GM18508 (cell line): ENCODE results near the gene MECP2.
A peak's percentile ranks its signal among the peaks of the same experiment; 100 is the strongest.

ENCODE experiments used
- ATAC-seq: cut with Tn5 transposase; IDR thresholded peaks from one replicate; pipeline ENCODE4 v1.9.1; 2021; ENCODE audit warnings: moderate number of reproducible peaks; ENCODE audit not compliant: insufficient read depth, unreplicated experiment

MECP2 gene

DNA sequence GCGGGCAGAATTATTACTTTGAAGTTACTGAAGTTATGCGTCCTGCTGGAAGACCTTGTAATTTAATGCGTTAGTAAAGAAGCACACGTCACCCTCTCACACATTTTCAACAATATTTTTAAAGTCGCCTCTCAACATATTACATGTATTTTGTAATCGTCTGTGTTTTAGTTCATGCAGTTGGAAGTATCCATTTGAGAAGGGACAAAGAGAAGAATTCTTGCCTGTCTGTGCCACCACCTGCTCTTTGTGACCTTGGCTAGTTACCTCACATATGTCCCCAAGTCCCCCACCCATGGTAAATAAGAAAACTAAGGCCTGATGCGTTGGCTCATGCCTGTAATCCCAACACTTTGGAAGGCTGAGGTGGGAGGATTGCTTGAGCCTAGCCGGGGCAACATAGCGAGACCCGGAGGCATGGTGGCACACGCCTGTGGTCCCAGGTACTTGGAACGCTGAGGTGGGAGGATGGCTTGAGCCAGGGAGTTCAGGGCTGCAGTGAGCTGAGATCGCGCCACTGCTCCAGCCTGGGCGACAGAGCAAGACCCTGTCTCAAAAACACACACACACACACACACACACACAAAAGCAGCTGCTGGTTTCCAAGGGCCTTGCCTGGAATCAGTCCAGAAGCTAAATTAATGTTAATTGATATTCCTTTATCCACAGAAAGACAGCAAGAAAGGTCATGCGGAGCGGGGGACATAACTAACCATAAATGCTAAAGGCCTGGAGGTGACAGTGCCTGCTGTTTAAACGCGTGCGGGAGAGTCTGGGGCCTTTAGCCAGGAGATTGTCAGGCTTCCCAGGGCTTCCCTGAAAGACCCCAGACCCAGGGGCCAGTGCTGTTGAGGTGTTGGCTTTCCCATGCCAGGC, 124.2 kb downstream of the MECP2 start:
- no peak for ATAC-seq

DNA sequence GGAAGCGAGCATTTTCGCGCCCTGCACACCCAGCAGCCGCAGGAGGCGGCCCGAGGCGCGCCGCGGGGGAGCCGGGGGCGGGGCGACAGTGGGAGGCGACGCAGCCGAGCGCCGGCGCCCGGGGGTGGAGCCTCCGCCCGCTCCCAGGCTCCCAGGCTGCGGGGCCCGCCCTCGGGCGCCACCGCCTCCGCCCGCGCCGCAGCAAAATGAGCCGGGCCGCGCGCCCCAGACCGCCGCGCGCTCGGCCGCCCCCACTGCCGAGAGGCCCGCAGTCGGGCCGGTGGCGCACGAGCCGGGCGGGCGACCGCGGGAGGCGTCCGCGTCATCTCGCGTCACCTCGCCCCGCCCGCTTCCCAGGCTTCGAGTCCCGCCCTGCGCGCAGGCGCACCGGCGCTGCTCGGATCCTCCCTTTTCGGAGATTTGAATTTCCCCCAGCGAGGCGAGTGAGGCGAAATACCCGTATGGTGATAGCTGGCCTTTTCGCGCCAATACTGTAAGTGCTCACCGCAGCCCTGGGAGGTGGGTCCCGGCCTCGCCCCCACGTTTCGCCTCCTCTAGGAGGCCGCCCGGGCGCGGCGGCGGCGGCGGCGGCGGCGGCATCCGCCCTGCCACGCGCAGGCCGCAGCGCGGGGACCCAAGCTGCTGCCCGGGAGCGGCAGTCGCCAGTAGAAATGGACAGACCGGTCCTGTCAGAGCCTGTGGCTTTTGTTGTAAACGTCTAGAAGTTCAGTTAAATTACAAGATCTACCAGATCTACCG, 125.0 kb downstream of the MECP2 start, which contains the start of gene TMEM187:
TSS of gene TMEM187 (plus strand) at position 387 of the 759 bp plus-strand sequence. CDS start 9,309 bp downstream, outside the sequence.
- ATAC-seq: peak; percentile 31
